ENCODE results near the gene TMEM108.

Gene TMEM108

DNA sequence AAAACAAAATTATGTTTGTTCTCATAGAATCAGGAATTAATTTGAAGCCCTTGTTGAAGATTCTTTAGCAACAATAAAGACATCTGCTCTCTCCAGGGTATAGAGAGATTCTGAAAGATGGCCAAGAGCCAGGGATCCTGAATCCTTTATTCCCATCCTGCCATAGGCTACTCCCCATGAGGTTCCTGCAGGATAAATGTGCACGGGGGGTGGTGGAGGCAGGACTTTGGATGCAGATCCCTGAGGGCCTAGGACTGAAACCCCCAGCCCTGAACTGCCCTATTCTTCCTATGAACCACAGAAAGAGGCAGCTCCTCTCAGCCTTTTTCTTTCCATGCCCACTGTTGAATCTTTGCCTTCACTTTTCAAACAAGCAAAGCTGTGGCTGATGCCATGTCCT lies 17.1 kb downstream of the TMEM108 start:
- DNase-seq: no peak

DNA sequence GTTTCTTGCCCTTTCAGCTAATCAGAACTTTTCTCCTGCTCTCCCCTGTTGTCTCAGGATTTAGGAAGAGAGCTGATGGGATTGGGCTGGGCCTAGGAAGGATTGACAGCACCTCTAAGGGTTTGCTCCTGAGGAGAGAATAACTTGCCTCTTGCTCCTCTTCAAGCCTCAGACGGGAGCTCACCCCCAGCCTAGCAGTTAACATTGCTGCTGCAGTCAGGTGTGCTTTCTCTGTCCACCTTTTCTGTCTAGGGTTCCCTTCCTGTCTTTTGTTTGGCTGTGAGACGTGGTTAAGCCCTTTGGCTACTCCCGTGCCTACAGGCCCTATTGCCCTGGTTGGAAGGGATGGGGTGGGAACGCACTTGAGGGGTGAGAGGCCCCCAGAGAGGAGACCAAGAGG lies 20.1 kb downstream of the TMEM108 start:
- no peak for DNase-seq

DNA sequence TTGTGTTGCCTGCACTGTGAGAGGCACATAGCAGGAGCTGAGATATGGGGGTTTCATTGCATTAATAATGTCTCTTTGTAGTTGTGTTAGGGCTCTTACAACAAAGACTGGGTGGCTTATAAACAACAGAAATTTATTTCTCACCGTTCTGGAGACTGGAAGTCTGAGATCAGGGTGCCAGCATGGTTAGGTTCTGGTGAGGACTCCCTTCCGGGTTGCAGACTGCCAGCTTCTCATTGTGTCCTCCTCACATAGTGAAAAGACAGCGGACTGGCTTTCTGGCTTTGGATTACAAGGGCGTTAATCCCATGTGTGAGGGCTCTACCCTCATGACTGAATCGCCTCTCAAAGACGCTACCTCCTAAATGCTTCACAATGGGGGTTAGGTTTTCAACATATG lies 20.6 kb downstream of the TMEM108 start:
- DNase-seq: no peak

DNA sequence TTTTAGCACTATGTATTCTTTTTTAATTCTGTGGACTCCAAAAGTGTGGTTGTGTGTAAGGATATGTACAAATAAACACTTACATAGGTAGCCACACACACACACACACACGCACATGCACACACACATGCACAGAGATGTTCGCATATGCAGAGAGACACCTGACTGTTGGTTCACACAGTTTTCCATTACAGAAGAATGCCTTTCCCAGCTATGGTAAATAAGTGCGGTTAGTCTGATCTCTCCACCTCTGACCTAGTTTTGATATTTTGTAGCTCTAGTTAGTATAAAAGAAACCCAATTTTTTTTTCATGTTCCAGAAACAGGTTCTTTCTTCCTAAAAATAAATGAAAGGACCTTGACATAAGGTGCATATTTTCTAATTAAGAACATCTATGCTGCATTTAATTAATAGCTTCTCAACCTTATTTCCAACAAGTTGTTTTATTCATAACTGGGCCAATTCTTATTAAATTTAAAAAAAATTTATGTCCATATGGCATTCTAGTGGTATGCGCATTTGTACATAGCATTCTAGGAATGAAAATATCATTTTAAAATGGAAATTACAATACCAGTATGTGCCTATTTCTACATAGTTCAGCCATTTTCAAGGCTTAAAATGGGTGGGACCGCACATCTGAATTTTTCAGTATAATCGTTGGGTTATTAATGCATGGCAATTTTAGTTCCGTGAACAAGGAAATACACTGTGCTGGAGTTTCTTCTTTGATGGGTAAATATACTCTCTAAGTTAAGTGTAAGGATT lies 27.2 kb downstream of the TMEM108 start:
- DNase-seq: no peak

DNA sequence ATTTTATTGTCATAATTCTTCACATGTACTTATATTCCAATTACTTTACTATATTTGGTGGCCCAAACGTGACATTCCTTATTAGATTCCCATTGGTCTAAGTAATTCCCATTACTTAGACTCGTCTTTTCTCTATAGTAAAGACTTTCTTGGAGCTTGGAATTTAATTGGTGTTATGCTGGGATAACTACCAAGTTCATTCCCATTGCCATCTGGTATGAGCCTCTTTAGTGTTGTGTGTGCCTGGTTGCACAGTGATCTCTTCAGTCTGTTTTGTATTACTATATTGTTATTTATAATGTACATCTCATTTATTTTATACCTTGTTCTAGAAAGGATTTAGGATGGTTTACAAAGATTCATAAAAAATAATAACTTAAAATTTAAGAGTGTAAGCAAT lies 27.8 kb downstream of the TMEM108 start:
- DNase-seq: no peak

DNA sequence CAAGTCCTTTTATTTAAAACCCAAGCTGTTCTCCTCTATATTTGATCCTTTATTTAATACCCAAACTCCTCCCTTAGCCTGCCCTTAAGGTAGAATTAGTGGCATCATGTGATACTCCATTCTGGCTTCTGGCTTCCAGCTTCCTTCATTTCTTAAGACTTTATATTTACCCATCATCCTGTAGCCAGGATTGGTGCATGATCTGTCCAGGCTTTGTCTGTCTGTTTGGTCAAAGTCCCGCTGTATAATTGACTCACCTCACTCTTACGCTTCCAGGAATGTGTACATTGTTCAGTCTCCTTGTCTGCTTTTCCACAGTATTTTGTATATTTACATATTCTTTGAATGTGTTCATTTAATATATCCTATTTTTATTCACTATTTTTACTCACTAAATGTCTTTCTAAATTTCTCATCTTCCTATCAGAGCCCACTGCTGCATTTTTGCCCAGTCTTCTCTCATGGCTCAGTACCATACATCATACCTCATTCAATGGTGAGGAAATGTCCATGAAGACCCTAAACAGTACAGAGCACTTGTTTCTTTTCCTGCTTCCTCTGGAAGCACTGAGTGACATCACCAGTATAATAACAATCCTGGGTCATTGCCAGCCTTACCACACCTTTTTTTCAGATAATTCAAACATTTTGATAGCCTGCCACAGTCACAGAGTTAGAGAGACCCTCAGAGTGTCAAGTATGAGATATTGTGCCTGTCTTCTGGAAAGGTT lies 31.5 kb downstream of the TMEM108 start:
- no peak for DNase-seq

DNA sequence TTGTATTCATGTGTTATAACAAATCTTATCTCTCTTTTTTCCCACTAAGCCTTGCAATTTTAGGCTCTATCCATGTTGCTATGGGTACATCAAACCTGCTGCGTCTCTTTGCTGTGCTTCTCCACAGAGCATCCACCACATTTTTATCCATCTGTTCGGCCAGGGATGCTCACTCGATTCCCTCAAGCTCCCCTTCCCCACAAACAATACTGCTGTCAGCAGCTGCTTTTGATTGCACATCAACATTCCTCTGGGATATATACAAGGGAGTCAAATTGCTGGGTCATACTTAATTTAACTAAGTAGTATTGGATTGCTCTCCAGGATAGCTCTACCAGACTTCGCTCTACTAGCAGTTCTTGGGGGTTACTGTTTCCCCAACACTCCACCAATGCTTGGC lies 36.8 kb downstream of the TMEM108 start:
- no peak for DNase-seq

DNA sequence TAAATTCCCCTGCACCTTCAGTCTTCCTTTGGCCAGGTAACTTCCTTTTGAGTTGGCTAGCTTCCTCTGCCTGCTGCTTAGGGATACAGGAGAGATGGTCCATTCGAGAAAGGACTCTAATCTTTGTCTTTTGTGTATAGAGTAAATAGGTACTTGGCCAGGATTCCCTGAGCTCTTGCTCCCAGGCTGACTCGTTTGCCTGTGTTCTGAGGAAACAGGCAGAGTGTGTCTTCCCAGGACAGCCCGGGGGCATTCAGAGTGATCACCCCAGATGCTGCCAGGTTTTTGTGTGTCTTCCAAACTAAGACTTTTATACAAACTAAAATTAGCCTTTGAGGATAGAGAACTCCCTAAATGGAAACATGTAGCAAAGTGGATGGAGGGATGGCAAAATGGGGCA lies 39.5 kb downstream of the TMEM108 start:
- no peak for DNase-seq

DNA sequence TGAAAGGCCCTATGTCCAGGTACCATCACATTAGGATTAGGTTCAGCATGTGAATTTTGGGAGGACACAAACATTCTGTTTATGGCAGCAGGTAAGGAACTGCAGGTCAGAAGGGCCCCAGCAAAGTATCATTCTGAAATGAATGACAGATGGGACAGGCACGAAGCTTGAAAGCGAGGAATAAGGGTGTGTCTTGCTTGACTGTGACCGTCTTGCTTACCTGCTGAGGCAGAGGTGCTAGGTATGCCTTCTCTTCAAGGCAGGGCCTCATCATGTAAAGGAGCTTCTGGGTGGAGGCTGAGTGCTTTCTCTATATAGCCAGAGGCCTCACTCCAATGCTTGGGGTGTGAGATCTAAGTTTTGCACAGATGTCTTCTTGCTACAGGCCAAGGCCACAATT lies 41.4 kb downstream of the TMEM108 start:
- DNase-seq: no peak

DNA sequence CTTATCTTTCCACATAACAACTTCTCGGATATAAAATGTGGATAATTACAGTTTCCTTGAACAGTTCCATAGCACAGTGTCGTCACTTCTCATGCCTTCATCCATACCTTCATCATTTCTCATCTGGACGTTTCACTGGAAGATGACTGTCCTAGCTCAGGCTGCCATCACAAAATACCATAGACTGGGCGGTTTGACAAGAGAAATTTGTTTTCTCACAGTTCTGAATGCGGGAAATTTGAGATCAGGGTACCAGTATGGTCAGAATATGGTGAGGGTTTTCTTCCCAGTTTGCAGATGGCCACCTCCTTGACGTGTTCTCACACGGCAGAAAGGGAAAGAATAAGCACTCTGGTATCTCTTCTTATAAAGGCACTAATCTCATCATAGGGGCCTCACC lies 42.8 kb downstream of the TMEM108 start:
- no peak for DNase-seq

DNA sequence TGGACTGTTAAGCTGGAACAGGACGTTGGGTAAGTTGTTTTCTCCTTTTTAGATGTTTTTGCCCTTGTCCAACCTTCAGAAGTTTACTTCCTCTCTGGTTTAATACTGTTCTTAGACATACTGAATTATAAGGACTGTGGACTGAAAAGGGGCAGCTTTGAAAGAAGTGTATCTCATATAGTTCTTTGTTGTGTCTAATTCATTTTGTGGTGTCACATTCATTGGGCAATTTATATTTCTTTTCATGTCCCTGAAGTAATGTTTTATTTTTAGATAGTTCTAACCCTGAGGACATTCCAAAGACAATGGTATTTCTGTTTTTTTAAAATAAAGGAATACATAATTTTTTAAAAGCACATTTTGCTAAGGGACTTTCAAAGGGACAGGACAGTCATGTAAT lies 45.2 kb downstream of the TMEM108 start:
- DNase-seq: no peak

DNA sequence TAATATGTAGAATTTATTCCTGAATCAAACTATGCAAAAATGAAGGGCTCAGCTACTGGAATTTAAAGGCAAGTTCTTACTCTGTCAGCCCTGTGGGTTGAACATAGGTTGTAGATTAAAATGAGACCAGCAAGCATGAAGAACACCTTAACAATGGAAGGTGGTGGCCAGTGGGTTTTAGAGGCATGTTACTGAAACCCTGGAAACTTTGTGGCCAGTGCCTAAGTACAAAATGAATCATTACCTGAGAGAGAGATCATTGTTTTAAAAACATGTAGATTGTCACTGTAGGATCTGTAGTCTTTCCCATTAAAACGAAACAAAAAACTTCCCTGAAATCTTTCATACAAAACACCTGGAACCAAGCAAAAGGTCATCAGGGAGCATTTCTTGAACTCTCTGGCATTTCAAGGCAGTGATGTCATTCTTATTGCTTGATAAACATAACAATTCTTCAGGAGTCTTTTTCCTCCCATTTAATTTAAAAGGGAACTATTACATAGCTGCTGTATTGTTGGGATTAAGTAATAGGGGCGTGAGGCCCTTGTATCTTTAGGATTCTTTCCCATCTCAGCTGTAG lies 51.8 kb downstream of the TMEM108 start:
- no peak for DNase-seq

DNA sequence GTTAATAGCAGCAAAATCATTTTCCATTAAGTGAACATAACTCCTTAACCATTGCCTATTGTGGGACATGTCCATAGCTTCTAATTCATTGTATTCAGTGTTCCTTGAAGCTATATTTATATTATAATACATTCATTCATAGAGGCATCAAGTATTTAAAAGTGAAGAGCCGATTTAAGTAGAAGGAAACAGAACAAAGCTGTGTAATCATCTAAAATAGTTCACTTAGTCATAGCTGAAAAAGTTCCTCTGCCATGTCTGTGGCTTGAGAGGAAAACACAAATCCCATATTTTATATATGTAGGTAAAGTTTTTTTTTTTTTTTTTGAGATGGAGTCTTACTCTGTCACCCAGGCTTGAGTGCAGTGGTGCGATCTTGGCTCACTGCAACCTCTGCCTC lies 54.5 kb downstream of the TMEM108 start:
- no peak for DNase-seq

DNA sequence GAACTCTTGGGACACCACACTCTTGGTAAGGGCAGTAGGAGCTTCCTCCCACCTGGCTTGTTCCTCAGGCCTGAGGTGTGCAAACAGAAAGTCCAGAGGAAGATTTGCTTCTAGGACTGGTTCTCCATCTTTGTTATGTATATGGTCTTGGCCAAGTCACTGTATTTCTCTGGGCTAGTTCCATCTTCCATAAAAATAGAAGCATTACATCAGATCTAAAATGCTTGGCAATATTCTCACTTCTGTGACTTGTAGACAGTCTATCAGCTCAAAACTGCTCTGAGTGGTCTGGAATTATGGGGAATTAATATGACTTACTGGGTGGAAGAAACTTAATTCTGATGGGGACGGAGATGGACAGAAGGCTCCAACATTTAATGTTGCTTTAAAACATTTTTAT lies 55.2 kb downstream of the TMEM108 start:
- no peak for DNase-seq

DNA sequence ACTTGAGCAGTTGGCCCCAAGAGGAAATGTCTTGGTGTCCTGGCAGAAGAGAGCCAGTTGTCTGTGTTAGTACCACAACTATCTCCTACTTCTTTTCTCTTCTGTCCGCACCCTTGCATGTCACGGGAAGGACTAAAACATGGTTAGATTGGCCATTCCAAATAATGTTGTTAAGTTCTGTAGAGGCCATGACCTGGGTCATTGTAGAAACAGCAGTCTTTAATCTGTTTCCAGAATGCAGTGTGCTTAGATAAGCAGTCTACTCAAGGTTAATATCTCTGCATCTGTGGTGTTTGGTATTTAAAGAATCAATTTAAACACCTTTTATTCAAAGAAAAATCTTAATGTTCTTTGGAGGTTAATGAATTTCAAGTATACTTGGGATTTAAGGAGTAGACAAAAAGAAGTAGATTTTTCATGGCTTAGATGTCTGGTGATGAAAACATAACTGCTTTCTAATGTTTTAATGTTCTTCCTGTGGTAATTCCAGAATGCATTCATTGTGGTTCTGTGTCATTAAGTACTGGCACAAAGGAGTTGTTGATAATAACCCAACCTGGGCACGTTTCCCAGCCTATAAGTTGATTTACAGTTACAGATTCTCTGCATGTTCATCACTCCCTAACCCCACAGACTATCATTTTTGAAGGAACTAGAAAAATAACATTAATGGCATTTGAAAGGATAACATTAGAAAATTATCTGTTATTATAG lies 58.9 kb downstream of the TMEM108 start:
- peak; percentile 21 for DNase-seq

DNA sequence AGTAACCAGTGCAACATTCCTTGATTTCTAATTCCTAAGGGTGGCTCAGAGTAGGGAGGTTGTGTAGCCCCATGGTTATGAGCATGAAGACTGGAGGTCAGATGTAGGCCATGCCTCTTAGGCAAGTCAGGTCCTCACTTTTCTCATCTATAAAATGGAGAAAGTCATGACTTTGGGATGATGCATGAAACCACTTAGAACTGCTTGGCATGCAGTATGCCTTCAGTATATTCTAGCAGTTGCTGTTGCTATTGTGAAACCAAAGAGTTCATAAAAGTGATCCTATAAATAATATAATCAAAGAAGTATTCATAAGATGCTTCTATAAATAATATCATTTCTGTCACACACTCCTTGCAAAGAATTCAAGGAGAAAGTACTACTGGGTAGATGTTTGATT lies 65.5 kb downstream of the TMEM108 start:
- DNase-seq: no peak

DNA sequence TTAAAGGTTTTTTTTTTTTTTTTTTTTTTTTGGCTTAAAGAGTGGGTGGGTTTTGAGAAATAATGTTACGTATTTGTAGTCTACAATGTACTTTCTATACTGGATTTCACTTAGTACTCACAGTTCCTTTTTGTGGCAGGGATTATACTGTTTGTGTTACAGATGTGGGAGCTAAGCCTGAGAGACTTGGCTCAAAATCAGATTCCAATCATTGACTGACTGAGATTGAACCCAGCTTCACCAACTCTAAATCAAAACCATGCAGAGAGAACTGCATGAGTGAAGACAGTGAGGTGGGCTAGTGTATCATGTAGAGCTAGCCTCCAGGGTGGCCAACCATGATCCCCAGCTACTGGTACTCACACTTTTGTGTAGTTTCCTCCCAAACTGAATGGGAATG lies 68.0 kb downstream of the TMEM108 start:
- no peak for DNase-seq

DNA sequence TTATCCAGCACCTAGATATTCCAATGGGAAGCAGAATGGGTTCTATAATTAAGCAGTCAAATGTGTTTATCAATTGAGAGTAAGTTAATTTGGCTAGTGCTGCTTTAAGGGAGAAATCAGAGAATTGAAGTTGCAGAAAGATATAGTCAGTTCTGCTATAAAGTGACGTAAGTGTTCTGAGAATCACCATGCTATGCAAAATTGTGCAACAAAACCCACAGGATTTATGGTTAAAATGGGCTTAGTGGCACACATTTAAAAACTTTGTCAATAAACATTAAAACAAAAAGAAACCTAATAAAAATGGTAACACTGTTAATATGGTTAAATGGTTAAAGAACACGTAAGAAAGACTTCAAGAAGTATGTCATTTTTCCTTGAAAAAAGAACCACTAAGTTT lies 74.5 kb downstream of the TMEM108 start:
- no peak for DNase-seq

DNA sequence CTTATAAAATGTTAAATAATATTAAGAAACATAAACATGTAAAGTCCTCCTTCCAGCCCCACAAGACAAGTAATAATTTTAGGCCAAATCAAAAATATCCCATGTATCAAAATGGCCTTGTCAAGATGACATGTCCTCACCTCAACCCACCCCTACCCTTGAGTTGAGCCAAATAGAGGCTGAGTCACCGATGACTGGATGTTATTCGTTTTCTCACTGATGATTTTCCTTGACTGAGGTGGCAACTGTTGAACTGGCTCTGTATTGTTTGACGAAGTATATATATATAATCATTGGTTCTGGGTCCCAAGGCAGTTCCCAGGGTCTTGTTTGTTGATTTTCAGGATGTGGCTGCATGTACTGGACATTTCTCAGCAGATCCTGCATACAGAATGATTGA lies 75.3 kb downstream of the TMEM108 start:
- no peak for DNase-seq

DNA sequence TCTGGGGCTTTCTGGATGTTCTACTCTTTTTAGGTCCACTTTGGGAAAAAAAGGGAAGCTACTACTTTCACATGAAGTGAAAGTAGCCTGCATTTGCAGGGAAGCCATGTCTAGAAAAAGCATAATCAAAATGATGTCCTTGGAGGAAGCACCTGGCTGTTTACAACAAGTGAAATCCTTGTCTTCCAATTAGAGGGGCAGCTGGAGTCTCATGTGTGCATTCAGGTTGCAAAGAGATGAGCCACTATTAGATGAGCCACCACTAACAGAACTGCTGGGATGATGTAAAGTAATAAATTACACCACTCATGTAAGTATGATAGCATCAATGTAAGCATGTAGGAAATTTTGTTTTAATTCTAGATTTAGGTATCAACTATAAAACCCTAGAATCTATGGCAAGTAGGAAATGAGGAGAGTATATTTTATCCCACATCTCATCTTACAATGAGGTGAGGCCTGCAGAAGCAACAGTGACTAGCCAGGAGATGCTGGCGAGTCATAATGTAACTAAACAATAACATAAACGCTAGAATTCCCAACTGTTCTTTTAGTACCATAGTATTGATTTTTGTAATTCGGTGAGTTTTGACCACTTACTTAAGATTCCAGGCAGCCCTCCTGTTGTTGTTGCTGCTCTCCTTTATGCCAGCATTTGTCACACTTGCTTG lies 75.9 kb downstream of the TMEM108 start:
- DNase-seq: no peak

DNA sequence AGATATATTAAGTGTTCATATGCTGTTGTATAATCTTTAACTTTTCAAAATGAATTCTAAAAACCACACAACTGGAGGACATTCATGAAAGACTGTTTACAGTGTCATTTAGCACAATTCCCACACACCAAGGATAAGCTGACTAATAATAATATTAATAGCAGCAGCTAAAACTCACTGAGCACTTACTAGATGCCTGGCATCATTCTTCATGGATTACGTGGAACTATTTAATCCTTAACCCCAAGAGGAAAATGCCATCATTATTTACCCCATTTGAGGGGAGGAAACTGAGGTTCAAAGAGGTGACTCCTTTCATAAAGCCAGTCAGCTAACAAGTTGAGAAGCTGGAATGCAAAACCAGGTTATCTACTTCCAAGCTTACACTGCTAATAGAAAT lies 77.0 kb downstream of the TMEM108 start:
- DNase-seq: no peak

DNA sequence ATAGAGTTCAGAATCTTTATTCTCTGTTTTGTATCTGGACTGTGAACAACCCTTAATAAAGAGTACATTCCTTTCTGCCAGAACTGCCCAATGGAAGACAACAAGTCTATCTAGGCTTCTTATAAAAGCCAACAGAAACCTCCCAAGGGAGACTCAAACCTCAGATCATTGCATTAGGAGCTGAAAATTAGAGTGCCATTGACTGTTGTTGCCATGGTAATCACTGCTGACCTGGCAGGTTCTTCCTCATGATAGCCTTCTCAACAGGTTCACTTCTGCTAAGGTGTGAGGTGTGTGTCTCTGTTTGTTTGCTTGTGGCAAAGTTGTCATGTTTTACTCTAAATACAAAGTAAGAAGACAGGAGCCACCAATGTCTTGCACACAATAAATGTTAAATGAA lies 79.2 kb downstream of the TMEM108 start:
- no peak for DNase-seq

DNA sequence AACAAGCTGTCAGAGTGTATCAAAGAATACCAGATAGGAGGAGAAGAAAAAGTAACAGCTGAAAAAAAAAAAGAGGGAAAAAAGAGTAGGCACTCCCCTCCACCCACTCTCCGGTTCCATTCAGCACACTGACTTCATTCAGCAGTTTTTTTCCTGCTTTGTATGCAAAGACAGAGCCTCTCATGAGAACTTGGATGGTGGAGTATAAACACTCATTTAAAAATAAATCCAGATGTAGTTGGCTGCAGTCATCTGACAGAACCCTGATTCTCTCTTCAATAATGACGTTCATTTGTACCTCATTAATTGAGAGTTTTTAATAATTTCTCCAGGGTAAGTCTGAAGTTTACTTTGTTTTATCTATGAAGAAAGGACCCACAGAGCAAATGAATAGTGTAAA lies 81.0 kb downstream of the TMEM108 start:
- DNase-seq: no peak

All from femur (tissue), 1 donor.